Mammary epithelial cell (primary cell): Measurements from ENCODE around the gene RFX3.

Experiments used
- EZH2 ChIP-seq: IDR thresholded peaks from 2 replicates; pipeline ENCODE4 v1.6.1; 2012; ENCODE audit warnings: low read length, inconsistent platforms, borderline replicate concordance
- TF ChIP-seq, protein P1 (sequence below), 2 donors: IDR thresholded peaks in 1 of 2; conservative IDR thresholded peaks in 1 of 2; 2 replicates each; pipeline ENCODE4 v1.5.1; 2011 to 2012; ENCODE audit warnings: inconsistent platforms in 2 of 2, low read length in 2 of 2, mild to moderate bottlenecking in 2 of 2, control low read depth in 1 of 2, low read depth in 1 of 2; ENCODE audit not compliant: insufficient read depth in 1 of 2; ENCODE audit errors: extremely low read depth in 1 of 2

DNA sequence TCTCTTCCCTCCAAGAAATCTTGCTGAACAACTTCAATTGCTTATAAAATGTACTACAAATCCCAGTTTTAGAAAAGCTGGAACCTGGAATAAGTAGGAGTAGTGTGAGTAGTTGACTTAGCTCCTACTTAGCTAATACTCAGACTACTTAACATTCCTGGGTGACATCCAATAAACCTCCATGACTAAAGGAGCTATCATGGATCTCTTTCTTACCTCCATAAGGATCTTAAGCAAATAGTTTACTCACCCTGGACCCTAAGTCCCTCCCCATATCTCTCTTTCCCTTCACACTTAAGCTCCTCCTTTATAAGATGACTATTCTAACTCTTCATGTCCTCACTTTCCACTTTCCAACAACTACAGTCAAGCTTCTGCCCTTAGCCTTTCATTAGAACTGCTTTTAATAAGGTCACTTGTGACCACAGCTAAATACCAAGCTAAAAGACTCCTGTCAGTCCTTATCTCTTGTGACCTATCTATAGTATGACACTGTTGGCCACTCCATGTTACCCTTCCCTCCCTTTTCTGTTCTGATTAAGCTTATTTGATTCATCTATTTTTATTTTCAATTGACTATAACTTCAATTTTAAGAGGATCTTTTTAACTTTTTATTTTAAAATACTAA, 194.9 kb downstream of the RFX3 start:
- TF ChIP-seq, protein P1, sequence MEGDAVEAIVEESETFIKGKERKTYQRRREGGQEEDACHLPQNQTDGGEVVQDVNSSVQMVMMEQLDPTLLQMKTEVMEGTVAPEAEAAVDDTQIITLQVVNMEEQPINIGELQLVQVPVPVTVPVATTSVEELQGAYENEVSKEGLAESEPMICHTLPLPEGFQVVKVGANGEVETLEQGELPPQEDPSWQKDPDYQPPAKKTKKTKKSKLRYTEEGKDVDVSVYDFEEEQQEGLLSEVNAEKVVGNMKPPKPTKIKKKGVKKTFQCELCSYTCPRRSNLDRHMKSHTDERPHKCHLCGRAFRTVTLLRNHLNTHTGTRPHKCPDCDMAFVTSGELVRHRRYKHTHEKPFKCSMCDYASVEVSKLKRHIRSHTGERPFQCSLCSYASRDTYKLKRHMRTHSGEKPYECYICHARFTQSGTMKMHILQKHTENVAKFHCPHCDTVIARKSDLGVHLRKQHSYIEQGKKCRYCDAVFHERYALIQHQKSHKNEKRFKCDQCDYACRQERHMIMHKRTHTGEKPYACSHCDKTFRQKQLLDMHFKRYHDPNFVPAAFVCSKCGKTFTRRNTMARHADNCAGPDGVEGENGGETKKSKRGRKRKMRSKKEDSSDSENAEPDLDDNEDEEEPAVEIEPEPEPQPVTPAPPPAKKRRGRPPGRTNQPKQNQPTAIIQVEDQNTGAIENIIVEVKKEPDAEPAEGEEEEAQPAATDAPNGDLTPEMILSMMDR (conservative IDR thresholded peaks at IDR 0.05 in 1 of 2, IDR thresholded peaks at IDR 0.05 in 1 of 2; ENCODE audit: extremely low read depth in 1 of 2, insufficient read depth in 1 of 2, low read depth in 1 of 2, low read length in 2 of 2): no peak
- TF ChIP-seq EZH2: no peak
